ENCODE data around the gene ETDB. TPM values are rescaled to one million over a fixed set of nuclear protein-coding genes. Genes with fewer than 3 reads are reported as not detected.
"Not testable (repeated sequence)": the region's sequence is repeated elsewhere in the genome, so short reads cannot be mapped to it uniquely, and the experiment has no call there.

The ETDB gene
- total and polyA plus RNA-seq, 9 donors = not detected

- Histone ChIP-seq H3K27ac (no peak overlapping the region), H3K27me3 (no peaks in the 10 kb centered on the region), H3K36me3 (no peaks in the 10 kb centered on the region), H3K4me3 (no peak overlapping the region), H3K9me3 (no peaks in the 10 kb centered on the region), H3K4me1 (ENCODE audit: insufficient read depth) (no peaks in the 10 kb centered on the region)
- TF ChIP-seq POLR2A (IDR thresholded peaks at IDR 0.05) = no peak
- TF ChIP-seq EP300 (IDR thresholded peaks at IDR 0.05) = no peak
- no peak for TF ChIP-seq CTCF (IDR thresholded peaks at IDR 0.05)
- DNase-seq = no peak
- intact Hi-C loops (cut with DNase I) = no loop called here
- 78 to 80% (median 80%) methylated on average over 1 of the region's 1 CpG for WGBS, 3 donors
Measured at GRCh38 chrX:135112743-135113142, 7.6 kb downstream of the ETDB start.

DNA sequence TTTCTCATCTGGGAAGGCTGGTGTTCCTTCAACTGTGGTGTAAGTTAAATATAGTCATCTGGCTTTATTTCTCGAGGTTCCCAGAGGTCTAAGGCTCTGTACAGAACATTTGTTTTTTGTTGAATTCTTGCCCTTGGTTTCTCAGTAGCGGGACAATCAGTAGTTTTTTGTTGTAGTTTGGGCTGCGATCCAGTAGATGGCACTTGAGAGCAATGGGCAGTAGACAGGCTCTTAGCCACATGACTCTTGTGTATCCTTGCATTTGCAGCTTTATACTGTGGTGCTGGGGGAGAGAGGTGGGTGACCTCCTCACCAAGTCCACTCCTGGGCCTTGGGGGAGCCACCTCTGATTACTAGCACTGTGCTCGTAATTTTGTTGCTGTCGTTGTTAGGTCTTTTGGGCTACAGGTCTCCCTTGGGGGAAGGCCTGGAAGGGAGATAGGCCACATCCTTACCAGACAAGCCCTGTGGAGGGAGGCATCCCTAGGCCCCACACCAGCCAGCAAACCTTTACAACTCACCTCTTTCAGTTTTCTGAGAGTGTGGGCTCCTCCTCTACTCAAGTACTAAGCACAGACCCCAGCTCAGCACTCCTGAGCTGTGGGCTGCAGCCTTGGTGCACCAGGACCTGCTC is 8.1 kb downstream of the ETDB start:
- Histone ChIP-seq H3K27ac (no peak overlapping the region), H3K4me1 (ENCODE audit: insufficient read depth) (no peaks in the 10 kb centered on the region), H3K4me3 (no peak overlapping the region), H3K36me3 (no peaks in the 10 kb centered on the region), H3K27me3 (no peaks in the 10 kb centered on the region), H3K9me3 (no peaks in the 10 kb centered on the region)
- intact Hi-C loops (cut with DNase I) = no loop called here
- 22 to 31% (median 25%) methylated on average over 5 of the region's 5 CpGs for WGBS, 3 donors
- TF ChIP-seq POLR2A (IDR thresholded peaks at IDR 0.05) = no peak
- no peak for TF ChIP-seq CTCF (IDR thresholded peaks at IDR 0.05)
- no peak for TF ChIP-seq EP300 (IDR thresholded peaks at IDR 0.05)
- DNase-seq = no peak

DNA sequence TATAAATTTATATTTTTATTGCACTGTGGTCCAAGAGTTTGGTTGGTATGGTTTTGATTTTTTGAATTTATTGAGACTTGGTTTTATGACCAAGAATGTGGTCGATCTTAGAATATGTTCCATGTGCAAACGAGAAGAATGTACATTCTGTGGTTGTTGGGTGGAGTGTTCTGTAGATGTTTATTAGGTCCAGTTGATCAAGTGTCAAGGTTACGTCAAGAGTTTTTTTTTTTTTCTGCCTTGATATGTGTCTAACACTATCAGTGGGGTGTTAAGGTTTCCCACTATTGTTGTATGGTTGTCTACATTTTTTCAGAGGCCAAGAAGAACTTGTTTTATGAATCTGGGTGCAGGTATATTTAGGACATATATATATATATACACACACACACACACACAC is 10.8 kb downstream of the ETDB start:
- no peak overlapping the region for H3K27ac ChIP-seq
- WGBS, 3 donors = 75 to 84% (median 79%) methylated on average over 3 of the region's 3 CpGs

GRCh38 chrX:135099493-135099783 is 20.9 kb downstream of the ETDB start:
- 54 to 70% (median 54%) methylated on average over 10 of the region's 10 CpGs for WGBS, 3 donors
- no peaks in the 10 kb centered on the region for H3K9me3 ChIP-seq
- no peaks in the 10 kb centered on the region for H3K27me3 ChIP-seq
- TF ChIP-seq POLR2A (IDR thresholded peaks at IDR 0.05) (no peak), EP300 (IDR thresholded peaks at IDR 0.05) (no peak), CTCF (IDR thresholded peaks at IDR 0.05) (no peak)
- no peak overlapping the region for H3K27ac ChIP-seq
- no peaks in the 10 kb centered on the region for H3K36me3 ChIP-seq
- intact Hi-C loops (cut with DNase I) = no loop called here
- DNase-seq = no peak
- H3K4me3 ChIP-seq = no peak overlapping the region
- H3K4me1 ChIP-seq (ENCODE audit: insufficient read depth) = no peaks in the 10 kb centered on the region

More for the DNA sequence above, 10.8 kb downstream of the ETDB start:
- intact Hi-C loops (cut with DNase I) = no loop called here
- DNase-seq = no peak
- no peaks in the 10 kb centered on the region for H3K36me3 ChIP-seq
- TF ChIP-seq CTCF (IDR thresholded peaks at IDR 0.05) (no peak), POLR2A (IDR thresholded peaks at IDR 0.05) (no peak), EP300 (IDR thresholded peaks at IDR 0.05) (no peak)
- H3K4me3 ChIP-seq = no peak overlapping the region
- H3K4me1 ChIP-seq (ENCODE audit: insufficient read depth) = no peaks in the 10 kb centered on the region
- H3K9me3 ChIP-seq = no peaks in the 10 kb centered on the region
- no peaks in the 10 kb centered on the region for H3K27me3 ChIP-seq

DNA sequence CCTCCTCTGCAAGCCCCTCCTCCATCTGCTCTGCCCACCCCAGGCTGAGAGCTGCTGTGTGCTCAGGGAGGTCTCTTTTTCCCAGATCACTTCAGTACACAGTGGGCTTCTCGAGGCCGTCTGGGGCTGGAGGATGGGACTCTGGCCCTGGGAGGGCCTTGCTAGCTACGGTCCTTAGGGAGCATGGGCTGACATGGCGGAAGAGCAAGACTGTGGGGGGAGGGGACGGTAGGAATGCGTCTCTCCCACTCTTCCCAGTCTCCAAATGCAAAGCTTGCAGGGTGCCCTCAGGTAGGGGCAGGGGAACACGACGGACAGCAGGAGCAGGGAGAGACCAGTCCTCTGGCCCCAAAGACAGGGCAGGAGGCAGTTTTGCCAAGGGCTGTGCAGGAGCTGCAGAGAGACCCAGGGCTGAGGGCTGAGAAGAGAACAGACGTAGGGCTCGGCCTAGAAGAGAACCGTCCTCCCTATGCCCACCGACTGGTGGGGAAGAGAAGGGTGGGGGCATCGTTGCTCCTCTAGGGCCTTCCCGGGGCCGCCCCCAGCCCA is 23.1 kb downstream of the ETDB start:
- H3K27me3 ChIP-seq; intact Hi-C loops (cut with DNase I); H3K9me3 ChIP-seq; H3K36me3 ChIP-seq; H3K27ac ChIP-seq; H3K4me1 ChIP-seq (ENCODE audit: insufficient read depth): not testable (repeated sequence)
- DNase-seq = peak in 1 of 5 donors; percentile 22
- 42 to 44% (median 43%) methylated on average over 11 to 15 of the region's 15 CpGs for WGBS, 3 donors
- peak overlapping the region; percentile 43 for H3K4me3 ChIP-seq
